ENCODE measurements around the gene TANC2. TPM values are rescaled to one million over a fixed set of nuclear protein-coding genes. Genes with fewer than 3 reads are reported as not detected.

TANC2 gene
- total and polyA plus RNA-seq, 9 of the 15 experiments (the other 6 are each of a cell fraction or from before 2014, with no cell fraction given), result 0.46 to 7.8 (median 4.5) TPM

- TF ChIP-seq, protein P1, sequence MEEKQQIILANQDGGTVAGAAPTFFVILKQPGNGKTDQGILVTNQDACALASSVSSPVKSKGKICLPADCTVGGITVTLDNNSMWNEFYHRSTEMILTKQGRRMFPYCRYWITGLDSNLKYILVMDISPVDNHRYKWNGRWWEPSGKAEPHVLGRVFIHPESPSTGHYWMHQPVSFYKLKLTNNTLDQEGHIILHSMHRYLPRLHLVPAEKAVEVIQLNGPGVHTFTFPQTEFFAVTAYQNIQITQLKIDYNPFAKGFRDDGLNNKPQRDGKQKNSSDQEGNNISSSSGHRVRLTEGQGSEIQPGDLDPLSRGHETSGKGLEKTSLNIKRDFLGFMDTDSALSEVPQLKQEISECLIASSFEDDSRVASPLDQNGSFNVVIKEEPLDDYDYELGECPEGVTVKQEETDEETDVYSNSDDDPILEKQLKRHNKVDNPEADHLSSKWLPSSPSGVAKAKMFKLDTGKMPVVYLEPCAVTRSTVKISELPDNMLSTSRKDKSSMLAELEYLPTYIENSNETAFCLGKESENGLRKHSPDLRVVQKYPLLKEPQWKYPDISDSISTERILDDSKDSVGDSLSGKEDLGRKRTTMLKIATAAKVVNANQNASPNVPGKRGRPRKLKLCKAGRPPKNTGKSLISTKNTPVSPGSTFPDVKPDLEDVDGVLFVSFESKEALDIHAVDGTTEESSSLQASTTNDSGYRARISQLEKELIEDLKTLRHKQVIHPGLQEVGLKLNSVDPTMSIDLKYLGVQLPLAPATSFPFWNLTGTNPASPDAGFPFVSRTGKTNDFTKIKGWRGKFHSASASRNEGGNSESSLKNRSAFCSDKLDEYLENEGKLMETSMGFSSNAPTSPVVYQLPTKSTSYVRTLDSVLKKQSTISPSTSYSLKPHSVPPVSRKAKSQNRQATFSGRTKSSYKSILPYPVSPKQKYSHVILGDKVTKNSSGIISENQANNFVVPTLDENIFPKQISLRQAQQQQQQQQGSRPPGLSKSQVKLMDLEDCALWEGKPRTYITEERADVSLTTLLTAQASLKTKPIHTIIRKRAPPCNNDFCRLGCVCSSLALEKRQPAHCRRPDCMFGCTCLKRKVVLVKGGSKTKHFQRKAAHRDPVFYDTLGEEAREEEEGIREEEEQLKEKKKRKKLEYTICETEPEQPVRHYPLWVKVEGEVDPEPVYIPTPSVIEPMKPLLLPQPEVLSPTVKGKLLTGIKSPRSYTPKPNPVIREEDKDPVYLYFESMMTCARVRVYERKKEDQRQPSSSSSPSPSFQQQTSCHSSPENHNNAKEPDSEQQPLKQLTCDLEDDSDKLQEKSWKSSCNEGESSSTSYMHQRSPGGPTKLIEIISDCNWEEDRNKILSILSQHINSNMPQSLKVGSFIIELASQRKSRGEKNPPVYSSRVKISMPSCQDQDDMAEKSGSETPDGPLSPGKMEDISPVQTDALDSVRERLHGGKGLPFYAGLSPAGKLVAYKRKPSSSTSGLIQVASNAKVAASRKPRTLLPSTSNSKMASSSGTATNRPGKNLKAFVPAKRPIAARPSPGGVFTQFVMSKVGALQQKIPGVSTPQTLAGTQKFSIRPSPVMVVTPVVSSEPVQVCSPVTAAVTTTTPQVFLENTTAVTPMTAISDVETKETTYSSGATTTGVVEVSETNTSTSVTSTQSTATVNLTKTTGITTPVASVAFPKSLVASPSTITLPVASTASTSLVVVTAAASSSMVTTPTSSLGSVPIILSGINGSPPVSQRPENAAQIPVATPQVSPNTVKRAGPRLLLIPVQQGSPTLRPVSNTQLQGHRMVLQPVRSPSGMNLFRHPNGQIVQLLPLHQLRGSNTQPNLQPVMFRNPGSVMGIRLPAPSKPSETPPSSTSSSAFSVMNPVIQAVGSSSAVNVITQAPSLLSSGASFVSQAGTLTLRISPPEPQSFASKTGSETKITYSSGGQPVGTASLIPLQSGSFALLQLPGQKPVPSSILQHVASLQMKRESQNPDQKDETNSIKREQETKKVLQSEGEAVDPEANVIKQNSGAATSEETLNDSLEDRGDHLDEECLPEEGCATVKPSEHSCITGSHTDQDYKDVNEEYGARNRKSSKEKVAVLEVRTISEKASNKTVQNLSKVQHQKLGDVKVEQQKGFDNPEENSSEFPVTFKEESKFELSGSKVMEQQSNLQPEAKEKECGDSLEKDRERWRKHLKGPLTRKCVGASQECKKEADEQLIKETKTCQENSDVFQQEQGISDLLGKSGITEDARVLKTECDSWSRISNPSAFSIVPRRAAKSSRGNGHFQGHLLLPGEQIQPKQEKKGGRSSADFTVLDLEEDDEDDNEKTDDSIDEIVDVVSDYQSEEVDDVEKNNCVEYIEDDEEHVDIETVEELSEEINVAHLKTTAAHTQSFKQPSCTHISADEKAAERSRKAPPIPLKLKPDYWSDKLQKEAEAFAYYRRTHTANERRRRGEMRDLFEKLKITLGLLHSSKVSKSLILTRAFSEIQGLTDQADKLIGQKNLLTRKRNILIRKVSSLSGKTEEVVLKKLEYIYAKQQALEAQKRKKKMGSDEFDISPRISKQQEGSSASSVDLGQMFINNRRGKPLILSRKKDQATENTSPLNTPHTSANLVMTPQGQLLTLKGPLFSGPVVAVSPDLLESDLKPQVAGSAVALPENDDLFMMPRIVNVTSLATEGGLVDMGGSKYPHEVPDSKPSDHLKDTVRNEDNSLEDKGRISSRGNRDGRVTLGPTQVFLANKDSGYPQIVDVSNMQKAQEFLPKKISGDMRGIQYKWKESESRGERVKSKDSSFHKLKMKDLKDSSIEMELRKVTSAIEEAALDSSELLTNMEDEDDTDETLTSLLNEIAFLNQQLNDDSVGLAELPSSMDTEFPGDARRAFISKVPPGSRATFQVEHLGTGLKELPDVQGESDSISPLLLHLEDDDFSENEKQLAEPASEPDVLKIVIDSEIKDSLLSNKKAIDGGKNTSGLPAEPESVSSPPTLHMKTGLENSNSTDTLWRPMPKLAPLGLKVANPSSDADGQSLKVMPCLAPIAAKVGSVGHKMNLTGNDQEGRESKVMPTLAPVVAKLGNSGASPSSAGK (IDR thresholded peaks at IDR 0.05), result peak; percentile 95
- TF ChIP-seq KAT8 (IDR thresholded peaks at IDR 0.05; ENCODE audit: low read depth) (no peak), CCNT2 (IDR thresholded peaks at IDR 0.05; ENCODE audit: borderline replicate concordance, extremely low read depth, insufficient read length, low read depth, low read length) (no peak), NFIC (IDR thresholded peaks at IDR 0.05) (no peak), ZNF280B (CRISPR knock-in tag; IDR thresholded peaks at IDR 0.05) (no peak), ZNF263 (CRISPR knock-in tag; IDR thresholded peaks at IDR 0.05; ENCODE audit: borderline replicate concordance) (no peak), FOXA3 (CRISPR knock-in tag; conservative IDR thresholded peaks at IDR 0.05 in 1 of 2, IDR thresholded peaks at IDR 0.05 in 1 of 2) (no peak), HNRNPH1 (optimal IDR thresholded peaks at IDR 0.05; ENCODE audit: low read depth, low read length) (no peak)
- TF ChIP-seq, protein P2, sequence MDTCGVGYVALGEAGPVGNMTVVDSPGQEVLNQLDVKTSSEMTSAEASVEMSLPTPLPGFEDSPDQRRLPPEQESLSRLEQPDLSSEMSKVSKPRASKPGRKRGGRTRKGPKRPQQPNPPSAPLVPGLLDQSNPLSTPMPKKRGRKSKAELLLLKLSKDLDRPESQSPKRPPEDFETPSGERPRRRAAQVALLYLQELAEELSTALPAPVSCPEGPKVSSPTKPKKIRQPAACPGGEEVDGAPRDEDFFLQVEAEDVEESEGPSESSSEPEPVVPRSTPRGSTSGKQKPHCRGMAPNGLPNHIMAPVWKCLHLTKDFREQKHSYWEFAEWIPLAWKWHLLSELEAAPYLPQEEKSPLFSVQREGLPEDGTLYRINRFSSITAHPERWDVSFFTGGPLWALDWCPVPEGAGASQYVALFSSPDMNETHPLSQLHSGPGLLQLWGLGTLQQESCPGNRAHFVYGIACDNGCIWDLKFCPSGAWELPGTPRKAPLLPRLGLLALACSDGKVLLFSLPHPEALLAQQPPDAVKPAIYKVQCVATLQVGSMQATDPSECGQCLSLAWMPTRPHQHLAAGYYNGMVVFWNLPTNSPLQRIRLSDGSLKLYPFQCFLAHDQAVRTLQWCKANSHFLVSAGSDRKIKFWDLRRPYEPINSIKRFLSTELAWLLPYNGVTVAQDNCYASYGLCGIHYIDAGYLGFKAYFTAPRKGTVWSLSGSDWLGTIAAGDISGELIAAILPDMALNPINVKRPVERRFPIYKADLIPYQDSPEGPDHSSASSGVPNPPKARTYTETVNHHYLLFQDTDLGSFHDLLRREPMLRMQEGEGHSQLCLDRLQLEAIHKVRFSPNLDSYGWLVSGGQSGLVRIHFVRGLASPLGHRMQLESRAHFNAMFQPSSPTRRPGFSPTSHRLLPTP (IDR thresholded peaks at IDR 0.05; ENCODE audit: borderline replicate concordance, extremely low read depth, insufficient read length), result no peak
These were observed at the start of gene TANC2 (continued) for GRCh38 chr17:62965686-62966425.
